ENCODE measurements around the gene LONP1. TPM values are rescaled to one million over a fixed set of nuclear protein-coding genes. Genes with fewer than 3 reads are reported as not detected.
A peak's percentile ranks its signal among the peaks of the same experiment; 100 is the strongest.
"Not testable (repeated sequence)": the region's sequence is repeated elsewhere in the genome, so short reads cannot be mapped to it uniquely, and the experiment has no call there.

Gene LONP1
- total RNA-seq, 2 donors from 2014 or later, result 31.9 to 95.6 TPM

DNA sequence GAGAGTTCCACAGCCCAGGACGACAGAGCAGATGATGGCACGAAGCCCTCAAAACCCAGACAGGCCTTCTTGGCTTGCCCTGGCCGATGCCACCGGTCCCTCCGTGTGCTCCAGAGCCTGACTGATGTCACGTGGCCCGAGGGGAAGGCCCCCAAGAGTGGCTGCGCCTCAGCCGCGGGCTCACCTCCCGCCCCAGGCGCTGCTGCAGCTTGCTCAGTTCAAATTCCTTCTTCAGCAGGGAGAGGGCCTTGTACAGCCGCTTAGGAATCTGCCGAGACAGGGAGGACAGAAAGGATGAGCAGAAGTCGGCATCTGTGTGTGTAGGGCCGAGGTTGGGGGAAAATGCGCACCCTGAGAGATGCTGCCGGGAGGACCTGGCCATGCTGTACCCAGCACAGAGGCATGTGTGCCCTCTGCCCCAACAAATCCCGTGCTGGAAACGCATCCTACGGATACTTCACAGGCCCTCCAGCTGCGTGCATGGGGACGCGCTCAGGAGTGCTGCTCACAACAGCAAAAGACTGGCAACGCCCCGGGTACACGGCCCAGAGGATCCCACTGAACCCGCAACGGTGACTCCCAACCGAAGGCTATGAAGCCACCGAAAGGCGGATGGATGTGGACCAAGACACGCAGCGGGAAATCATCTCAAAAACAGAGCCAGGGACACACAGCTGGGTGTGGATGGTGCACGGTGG is 12.9 kb downstream of the LONP1 start:
- ATAC-seq (no peak), DNase-seq (no peak)
- peaks cover 0 to 20% of the 10 kb centered on the region in 2 donors for H3K36me3 ChIP-seq (replicated peaks in 1 of 2; ENCODE audit: insufficient read depth in 1 of 2, low read depth in 2 of 2)
- H3K9me3 ChIP-seq, result no peaks in the 10 kb centered on the region
- H3K27ac ChIP-seq, result no peak overlapping the region
- 95 to 96% methylated on average over 22 to 35 of the region's 35 CpGs for WGBS, 2 donors
- TF ChIP-seq CTCF (IDR thresholded peaks at IDR 0.05) (no peak), POLR2A (IDR thresholded peaks at IDR 0.05) (no peak)
- no peak overlapping the region for H3K4me3 ChIP-seq
- intact Hi-C loops (cut with DNase I), result no loop called here
- H3K27me3 ChIP-seq, result no peaks in the 10 kb centered on the region
- no peaks in the 10 kb centered on the region for H3K4me1 ChIP-seq

DNA sequence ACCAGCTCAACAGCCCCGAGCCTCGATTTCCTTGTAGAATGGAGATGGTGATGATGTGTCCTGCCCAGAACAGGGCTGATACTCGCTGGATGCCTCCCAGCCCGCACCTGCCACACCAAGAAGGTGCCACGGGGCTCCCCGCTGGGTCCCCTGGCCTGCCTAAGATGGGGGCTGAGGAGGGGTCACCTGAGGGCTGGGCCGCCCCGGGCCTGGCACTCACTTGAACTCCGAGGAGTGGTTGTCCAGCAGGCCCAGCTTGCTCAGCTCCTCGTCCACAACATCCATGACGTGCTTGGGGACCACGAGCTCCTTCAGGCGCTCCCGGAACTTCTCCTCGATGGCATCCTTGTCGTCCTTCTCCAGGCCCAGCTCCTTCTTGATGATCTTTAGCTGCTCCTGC is 14.4 kb downstream of the LONP1 start:
- Histone ChIP-seq H3K36me3 (replicated peaks in 1 of 2; ENCODE audit: insufficient read depth in 1 of 2, low read depth in 2 of 2) (peaks cover 0 to 9% of the 10 kb centered on the region in 2 donors), H3K27me3 (no peaks in the 10 kb centered on the region), H3K4me3 (no peak overlapping the region), H3K27ac (no peak overlapping the region), H3K4me1 (no peaks in the 10 kb centered on the region), H3K9me3 (no peaks in the 10 kb centered on the region)
- ATAC-seq (no peak), DNase-seq (peak in 1 of 4 donors; percentile 48)
- intact Hi-C loops (cut with DNase I), result no loop called here
- 82 to 94% methylated on average over 8 to 16 of the region's 16 CpGs for WGBS, 2 donors
- TF ChIP-seq CTCF (IDR thresholded peaks at IDR 0.05), result no peak
- no peak for TF ChIP-seq POLR2A (IDR thresholded peaks at IDR 0.05)

DNA sequence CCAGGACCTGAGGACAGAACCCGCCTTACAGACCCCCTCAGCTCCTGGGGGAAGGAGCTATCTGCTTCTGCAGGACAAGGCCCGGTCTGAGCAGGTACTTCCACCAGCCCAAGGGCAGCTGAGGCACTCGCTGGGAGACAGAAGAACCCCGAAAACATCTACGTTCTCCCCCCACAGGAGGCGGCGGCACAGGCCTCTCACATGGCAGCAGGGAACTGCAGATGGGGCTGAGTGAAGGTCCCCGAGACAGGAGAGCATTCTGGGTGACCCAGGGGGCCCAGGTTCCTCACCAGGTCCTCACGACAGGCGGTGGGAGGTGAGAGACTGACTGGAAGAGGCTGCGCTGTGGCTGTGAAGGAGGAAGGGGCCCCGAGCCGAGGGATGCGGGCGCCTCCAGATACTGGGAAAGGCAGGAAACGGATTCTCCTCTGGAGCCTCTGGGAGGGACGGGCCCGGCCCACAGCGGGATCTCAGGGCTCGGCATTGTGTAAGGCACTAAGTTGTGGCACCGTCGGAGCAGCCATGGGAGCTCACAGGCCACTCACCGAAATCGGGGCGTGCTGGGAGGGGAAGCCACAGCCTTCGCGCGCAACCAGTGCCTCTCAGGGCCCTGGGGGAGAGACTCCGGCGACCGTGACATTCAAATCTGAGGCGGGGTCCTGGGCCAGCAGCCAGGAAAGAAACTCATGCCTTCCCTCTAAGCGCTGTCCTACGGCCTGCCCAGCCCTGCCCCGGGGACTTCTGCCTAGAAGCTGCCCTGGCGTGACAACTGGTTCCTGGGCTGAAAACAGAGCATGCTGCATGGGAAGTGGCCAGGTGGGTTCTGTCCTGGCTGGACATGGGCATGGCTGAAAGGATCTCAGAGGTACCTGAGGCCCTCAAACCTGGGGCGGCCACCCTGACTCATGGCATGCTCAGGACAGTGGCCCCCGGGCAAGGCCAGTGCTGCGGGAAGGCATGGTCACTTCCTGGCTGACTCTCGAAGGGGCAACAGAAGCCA is 15.8 kb downstream of the LONP1 start:
- no peak for ATAC-seq
- intact Hi-C loops (cut with DNase I), result no loop called here
- Histone ChIP-seq H3K4me3 (no peak overlapping the region), H3K36me3 (replicated peaks in 1 of 2; ENCODE audit: insufficient read depth in 1 of 2, low read depth in 2 of 2) (peaks cover 0 to 9% of the 10 kb centered on the region in 2 donors), H3K27me3 (no peaks in the 10 kb centered on the region), H3K4me1 (no peaks in the 10 kb centered on the region), H3K27ac (no peak overlapping the region), H3K9me3 (no peaks in the 10 kb centered on the region)
- DNase-seq, result no peak
- TF ChIP-seq POLR2A (IDR thresholded peaks at IDR 0.05), result no peak
- TF ChIP-seq CTCF (IDR thresholded peaks at IDR 0.05), result no peak
- 94 to 96% methylated on average over 17 to 36 of the region's 40 CpGs for WGBS, 2 donors

GRCh38 chr19:5702053-5702410 is 17.9 kb downstream of the LONP1 start:
- H3K9me3 ChIP-seq; H3K27me3 ChIP-seq; H3K4me3 ChIP-seq; DNase-seq; H3K27ac ChIP-seq; intact Hi-C loops (cut with DNase I); H3K4me1 ChIP-seq; H3K36me3 ChIP-seq (replicated peaks in 1 of 2; ENCODE audit: insufficient read depth in 1 of 2, low read depth in 2 of 2); ATAC-seq: not testable (repeated sequence)
- no CpG with 5 or more reads among the region's 28 CpGs for WGBS, 2 donors

DNA sequence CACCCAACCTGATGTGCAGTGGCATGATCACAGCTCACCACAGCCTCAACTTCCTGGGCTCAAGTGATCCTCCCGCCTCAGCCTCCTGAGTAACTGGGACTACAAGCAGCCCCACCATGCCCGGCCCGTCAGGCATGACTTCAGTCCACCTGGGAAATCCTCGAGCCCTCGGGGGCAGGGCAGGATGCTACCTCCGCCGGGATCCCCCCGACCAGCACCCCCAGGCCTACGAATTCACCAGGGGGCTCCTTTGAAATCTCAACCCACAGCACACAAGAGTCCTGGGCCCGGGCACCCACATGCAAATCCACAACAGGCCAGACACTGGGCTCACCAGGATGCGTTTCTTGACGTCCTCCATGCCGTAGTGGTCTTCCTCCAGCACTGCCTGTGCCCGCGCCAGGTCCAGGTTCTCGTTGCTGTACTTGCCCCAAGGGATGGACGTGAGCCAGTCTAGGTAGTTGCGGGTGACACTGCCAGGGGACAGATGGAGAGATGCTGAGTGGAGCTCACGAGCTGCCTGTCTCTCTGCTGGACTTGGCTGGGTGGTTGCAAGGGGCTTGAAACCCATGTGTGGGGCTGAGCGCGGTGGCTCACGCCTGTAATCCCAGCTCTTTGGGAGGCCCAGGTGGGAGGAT is 19.4 kb downstream of the LONP1 start:
- Histone ChIP-seq H3K36me3 (replicated peaks in 1 of 2; ENCODE audit: insufficient read depth in 1 of 2, low read depth in 2 of 2) (peaks cover 6 to 9% of the 10 kb centered on the region in 2 donors), H3K27me3 (no peaks in the 10 kb centered on the region), H3K4me1 (no peaks in the 10 kb centered on the region), H3K27ac (no peak overlapping the region), H3K9me3 (no peaks in the 10 kb centered on the region), H3K4me3 (no peak overlapping the region)
- DNase-seq (no peak), ATAC-seq (no peak)
- 96 to 98% methylated on average over 13 to 22 of the region's 22 CpGs for WGBS, 2 donors
- intact Hi-C loops (cut with DNase I), result no loop called here
- no peak for TF ChIP-seq POLR2A (IDR thresholded peaks at IDR 0.05)
- no peak for TF ChIP-seq CTCF (IDR thresholded peaks at IDR 0.05)
